IPS DF 6.9 (cell line): ENCODE results near the gene IGFN1.

Source experiments
- DNase-seq: peaks from one replicate; pipeline ENCODE4 v3.0.0-alpha.2; 2013; ENCODE audit warnings: low read depth, low spot score
- H3K27ac ChIP-seq: one replicate; pipeline ENCODE4 v1.5.1; 2013; ENCODE audit warnings: low read length, control low read depth
- H3K27me3 ChIP-seq: 2 replicates; pipeline ENCODE4 v1.6.1; 2013; ENCODE audit warnings: mild to moderate bottlenecking, low read length; ENCODE audit not compliant: control insufficient read depth, insufficient read depth
- H3K36me3 ChIP-seq: 2 replicates; pipeline ENCODE4 v1.6.1; 2013; ENCODE audit warnings: low read length; ENCODE audit not compliant: control insufficient read depth, insufficient read depth
- H3K4me1 ChIP-seq: 2 replicates; pipeline ENCODE4 v1.6.1; 2013; ENCODE audit warnings: low read length; ENCODE audit not compliant: control insufficient read depth, insufficient read depth
- H3K4me3 ChIP-seq: 2 replicates; pipeline ENCODE4 v1.5.1; 2013; ENCODE audit warnings: mild to moderate bottlenecking, low read length
- H3K9me3 ChIP-seq: 2 replicates; pipeline ENCODE4 v1.6.1; 2013; ENCODE audit warnings: low read length, inconsistent platforms; ENCODE audit not compliant: control insufficient read depth, insufficient read depth
- WGBS: extraction: QIAGEN DNeasy Blood & Tissue Kit; methylation state at CpG from one replicate; pipeline ENCODE4 v1.1.7; 2013; ENCODE audit warnings: mixed read lengths, missing lambda C conversion rate; ENCODE audit not compliant: insufficient read length, insufficient coverage; 5-methylcytosine and 5-hydroxymethylcytosine counted together

The IGFN1 gene

GRCh38 chr1:201240171-201240570, 49.5 kb downstream of the IGFN1 start:
- no peak overlapping the region for H3K4me3 ChIP-seq
- WGBS, result no CpG with 5 or more reads among the region's 3 CpGs
- DNase-seq, result no peak
- H3K36me3 ChIP-seq, result no peaks in the 10 kb centered on the region
- H3K9me3 ChIP-seq, result no peaks in the 10 kb centered on the region
- no peaks in the 10 kb centered on the region for H3K4me1 ChIP-seq
- H3K27me3 ChIP-seq, result no peaks in the 10 kb centered on the region
- no peak overlapping the region for H3K27ac ChIP-seq

GRCh38 chr1:201241736-201242135, 51.1 kb downstream of the IGFN1 start:
- Histone ChIP-seq H3K4me3 (no peak overlapping the region), H3K9me3 (no peaks in the 10 kb centered on the region), H3K27ac (no peak overlapping the region), H3K4me1 (no peaks in the 10 kb centered on the region), H3K27me3 (no peaks in the 10 kb centered on the region), H3K36me3 (no peaks in the 10 kb centered on the region)
- WGBS, result no CpG with 5 or more reads among the region's 2 CpGs
- DNase-seq, result no peak

DNA sequence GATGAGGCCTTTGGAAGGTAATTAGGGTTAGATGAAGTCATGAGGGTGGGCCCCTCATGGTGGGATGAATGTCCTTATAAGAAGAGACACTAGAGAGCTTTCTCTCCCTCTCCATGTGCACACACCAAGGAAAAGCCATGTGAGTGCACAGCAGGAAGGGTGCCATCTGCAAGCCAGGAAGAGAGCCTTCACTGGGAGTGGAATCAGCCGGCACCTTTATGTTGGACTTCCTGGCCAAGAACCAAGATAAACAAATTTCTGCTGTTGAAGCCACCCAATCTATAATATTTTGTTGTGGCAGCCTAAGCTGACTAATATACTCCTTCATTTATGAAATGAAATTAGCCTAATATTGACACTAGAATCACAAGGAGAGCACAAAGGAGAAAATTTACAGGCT, 54.5 kb downstream of the IGFN1 start:
- Histone ChIP-seq H3K4me3 (no peak overlapping the region), H3K36me3 (no peaks in the 10 kb centered on the region), H3K27me3 (no peaks in the 10 kb centered on the region), H3K4me1 (no peaks in the 10 kb centered on the region), H3K9me3 (no peaks in the 10 kb centered on the region), H3K27ac (no peak overlapping the region)
- WGBS, result no CpG with 5 or more reads among the region's 1 CpG
- DNase-seq, result no peak

GRCh38 chr1:201248721-201249559, 58.3 kb downstream of the IGFN1 start:
- Histone ChIP-seq H3K27ac (no peak overlapping the region), H3K9me3 (no peaks in the 10 kb centered on the region), H3K4me1 (no peaks in the 10 kb centered on the region), H3K27me3 (no peaks in the 10 kb centered on the region), H3K36me3 (no peaks in the 10 kb centered on the region), H3K4me3 (no peak overlapping the region)
- DNase-seq, result no peak
- WGBS, result no CpG with 5 or more reads among the region's 14 CpGs

GRCh38 chr1:201250326-201251011, 59.8 kb downstream of the IGFN1 start:
- no peaks in the 10 kb centered on the region for H3K27me3 ChIP-seq
- no peak overlapping the region for H3K4me3 ChIP-seq
- no CpG with 5 or more reads among the region's 10 CpGs for WGBS
- no peak for DNase-seq
- no peaks in the 10 kb centered on the region for H3K36me3 ChIP-seq
- H3K4me1 ChIP-seq, result no peaks in the 10 kb centered on the region
- no peak overlapping the region for H3K27ac ChIP-seq
- H3K9me3 ChIP-seq, result no peaks in the 10 kb centered on the region

DNA sequence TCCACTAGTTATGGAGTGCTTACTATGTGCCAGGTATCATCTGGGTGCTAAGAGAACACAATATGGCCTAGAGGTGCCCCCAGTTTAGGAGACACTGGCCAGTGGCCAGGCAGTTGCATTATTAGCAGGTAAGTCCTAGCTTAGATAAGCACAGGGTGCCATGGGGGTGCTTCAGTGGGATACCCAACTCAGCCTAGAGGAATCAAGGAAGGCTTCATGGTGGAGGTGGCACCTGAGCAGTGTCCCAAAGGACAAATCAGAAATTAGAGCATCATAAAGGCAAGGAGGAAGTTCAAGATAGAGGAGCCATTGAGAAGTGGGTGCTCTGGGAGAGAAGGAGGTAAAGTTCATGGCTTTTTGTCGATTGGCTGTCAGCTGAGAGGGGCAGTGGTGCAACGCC, 60.8 kb downstream of the IGFN1 start:
- Histone ChIP-seq H3K4me1 (no peaks in the 10 kb centered on the region), H3K9me3 (no peaks in the 10 kb centered on the region), H3K4me3 (no peak overlapping the region), H3K27me3 (no peaks in the 10 kb centered on the region), H3K36me3 (no peaks in the 10 kb centered on the region), H3K27ac (no peak overlapping the region)
- WGBS, result no CpG with 5 or more reads among the region's 2 CpGs
- DNase-seq, result no peak

DNA sequence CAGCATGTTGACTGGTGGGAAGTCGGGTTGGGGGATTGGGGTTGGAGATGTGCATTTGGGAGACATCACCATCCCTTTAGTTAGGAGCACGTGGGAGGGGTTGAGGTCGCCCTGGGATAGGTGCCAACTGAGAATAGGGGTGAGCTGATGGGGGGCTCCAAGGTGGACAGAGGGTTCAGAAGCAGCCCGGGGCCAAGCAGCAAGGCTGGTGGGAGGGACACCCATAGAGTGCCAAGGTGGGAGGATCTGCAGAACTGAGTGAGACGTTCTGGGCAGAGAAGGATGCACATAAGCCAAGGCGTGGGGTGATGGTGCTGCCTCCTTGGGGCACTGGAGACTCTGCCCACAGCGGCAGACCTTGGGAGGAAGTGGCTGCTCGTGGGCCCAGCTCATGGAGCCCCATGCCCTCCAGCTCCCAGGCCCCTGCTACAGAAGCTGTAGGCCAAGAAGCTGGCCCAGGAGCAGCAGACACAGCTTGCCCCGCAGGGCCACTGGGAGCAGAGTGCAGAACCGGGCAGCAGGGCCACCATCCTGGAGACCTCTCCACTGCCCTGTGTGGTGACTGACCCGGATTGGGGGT, 61.3 kb downstream of the IGFN1 start:
- no peak for DNase-seq
- Histone ChIP-seq H3K27ac (no peak overlapping the region), H3K27me3 (no peaks in the 10 kb centered on the region), H3K4me3 (no peak overlapping the region), H3K9me3 (no peaks in the 10 kb centered on the region), H3K4me1 (no peaks in the 10 kb centered on the region), H3K36me3 (no peaks in the 10 kb centered on the region)
- whole genome bisulfite sequencing, result no CpG with 5 or more reads among the region's 11 CpGs

DNA sequence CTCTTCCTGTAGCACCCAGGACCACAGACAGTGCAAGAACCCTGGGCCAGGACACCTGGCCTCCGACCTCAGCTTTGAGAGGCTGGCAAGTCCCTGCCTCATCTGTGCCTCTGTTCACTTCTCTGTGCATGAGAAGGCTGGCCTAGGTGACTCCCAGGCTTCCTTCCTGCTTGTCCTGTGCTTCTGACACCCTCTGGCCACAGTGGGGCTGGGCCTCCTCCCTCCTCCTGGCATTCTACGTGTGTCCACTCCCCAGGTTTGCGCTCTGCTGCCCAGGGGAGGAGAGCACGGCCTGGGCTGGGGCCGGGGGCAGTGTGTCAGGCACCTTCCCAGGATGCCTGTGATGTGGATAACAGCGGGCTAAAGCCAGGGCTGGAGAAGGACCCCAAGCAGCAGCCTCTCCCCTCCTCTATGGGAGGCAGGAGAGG, 62.3 kb downstream of the IGFN1 start:
- WGBS, result no CpG with 5 or more reads among the region's 6 CpGs
- no peak for DNase-seq
- H3K4me1 ChIP-seq, result no peaks in the 10 kb centered on the region
- no peaks in the 10 kb centered on the region for H3K9me3 ChIP-seq
- H3K27me3 ChIP-seq, result no peaks in the 10 kb centered on the region
- no peak overlapping the region for H3K4me3 ChIP-seq
- no peaks in the 10 kb centered on the region for H3K36me3 ChIP-seq
- H3K27ac ChIP-seq, result no peak overlapping the region

- no peak for DNase-seq
Observed at GRCh38 chr1:201253411-201253810, 62.8 kb downstream of the IGFN1 start.

DNA sequence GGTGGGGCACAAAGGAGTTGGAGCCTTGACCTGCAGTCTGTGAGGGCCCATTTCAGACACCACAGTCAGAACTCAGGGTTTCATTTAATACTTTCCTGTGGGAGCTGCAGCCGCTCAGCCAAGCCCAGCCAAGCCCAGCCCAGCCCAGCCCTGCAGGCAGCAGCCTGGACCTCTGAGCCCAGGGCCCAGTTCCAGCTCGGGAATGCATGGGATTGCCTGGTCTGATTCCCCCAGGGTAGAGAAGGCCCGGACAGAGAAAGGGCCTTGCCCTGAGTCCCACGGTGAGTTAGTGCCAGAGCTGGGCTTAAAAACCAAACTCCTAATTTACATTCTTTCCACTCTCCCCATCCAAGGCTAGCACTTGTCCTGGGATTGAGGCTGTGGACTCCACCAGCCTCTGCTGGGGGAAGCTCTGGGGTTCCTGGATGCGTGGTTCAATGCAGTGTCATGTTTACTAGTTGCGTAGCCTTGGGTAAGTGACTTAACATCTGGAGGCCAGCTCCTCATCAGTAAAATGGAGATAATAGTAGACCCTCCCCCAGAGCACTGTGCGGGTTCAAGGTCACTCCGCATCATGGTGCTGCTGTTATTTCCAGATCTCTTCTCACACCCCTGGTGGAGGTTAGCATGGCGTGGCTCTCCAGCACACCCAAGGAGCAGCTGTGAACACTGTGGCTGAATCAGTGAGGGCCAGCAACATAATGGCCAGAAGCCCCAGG, 63.4 kb downstream of the IGFN1 start:
- Histone ChIP-seq H3K36me3 (no peaks in the 10 kb centered on the region), H3K27ac (no peak overlapping the region), H3K9me3 (no peaks in the 10 kb centered on the region), H3K4me3 (no peak overlapping the region), H3K27me3 (no peaks in the 10 kb centered on the region), H3K4me1 (no peaks in the 10 kb centered on the region)
- no CpG with 5 or more reads among the region's 9 CpGs for WGBS
- DNase-seq, result no peak

More at GRCh38 chr1:201253411-201253810, 62.8 kb downstream of the IGFN1 start:
- H3K4me1 ChIP-seq, result no peaks in the 10 kb centered on the region
- no peak overlapping the region for H3K4me3 ChIP-seq
- H3K36me3 ChIP-seq, result no peaks in the 10 kb centered on the region
- H3K27me3 ChIP-seq, result no peaks in the 10 kb centered on the region
- H3K27ac ChIP-seq, result no peak overlapping the region
- no peaks in the 10 kb centered on the region for H3K9me3 ChIP-seq
- no CpG with 5 or more reads among the region's 10 CpGs for WGBS
